Rectal smooth muscle tissue (tissue), 1 donor: ENCODE measurements around the gene OR4N2.
"Not testable (repeated sequence)": the region's sequence is repeated elsewhere in the genome, so short reads cannot be mapped to it uniquely, and the experiment has no call there.

Source experiments
- H3K27ac ChIP-seq: one replicate; pipeline ENCODE4 v1.7.0; 2013; ENCODE audit warnings: low read depth, low read length, inconsistent platforms
- H3K27me3 ChIP-seq: one replicate; pipeline ENCODE4 v1.7.0; 2013; ENCODE audit warnings: low read length; ENCODE audit not compliant: control insufficient read depth, insufficient read depth
- H3K36me3 ChIP-seq: one replicate; pipeline ENCODE4 v1.7.0; 2013; ENCODE audit warnings: low read length; ENCODE audit not compliant: control insufficient read depth, insufficient read depth
- H3K4me1 ChIP-seq: one replicate; pipeline ENCODE4 v1.7.0; 2013; ENCODE audit warnings: low read length; ENCODE audit not compliant: control insufficient read depth, insufficient read depth
- H3K4me3 ChIP-seq: one replicate; pipeline ENCODE4 v1.7.0; 2013; ENCODE audit warnings: low read length
- H3K9ac ChIP-seq: one replicate; pipeline ENCODE4 v1.7.0; 2013; ENCODE audit warnings: low read length

The OR4N2 gene

GRCh38 chr14:19866061-19866669, 62.6 kb downstream of the OR4N2 start:
- not testable (repeated sequence) for H3K27me3 ChIP-seq, H3K4me1 ChIP-seq, H3K9ac ChIP-seq, H3K36me3 ChIP-seq, H3K4me3 ChIP-seq, H3K27ac ChIP-seq

- no peaks in the 10 kb centered on the region for H3K36me3 ChIP-seq
- no peak overlapping the region for H3K9ac ChIP-seq
- H3K27me3 ChIP-seq, result no peaks in the 10 kb centered on the region
- no peak overlapping the region for H3K4me3 ChIP-seq
- no peaks in the 10 kb centered on the region for H3K4me1 ChIP-seq
- H3K27ac ChIP-seq, result no peak overlapping the region
These were observed 69.6 kb downstream of the OR4N2 start for GRCh38 chr14:19873178-19873577.

GRCh38 chr14:19874842-19875241, 71.3 kb downstream of the OR4N2 start, which contains the start of gene OR4K2:
TSS of gene OR4K2 (plus strand) at chr14:19875142. CDS start at chr14:19876268, 1,126 bp downstream.
- no peaks in the 10 kb centered on the region for H3K4me1 ChIP-seq
- no peaks in the 10 kb centered on the region for H3K27me3 ChIP-seq
- no peaks in the 10 kb centered on the region for H3K36me3 ChIP-seq
- H3K4me3 ChIP-seq, result no peak within 1 kb of the TSS
- no peak within 1 kb of the TSS for H3K27ac ChIP-seq
- no peak within 1 kb of the TSS for H3K9ac ChIP-seq

GRCh38 chr14:19878029-19878642, 74.6 kb downstream of the OR4N2 start:
- Histone ChIP-seq H3K27ac (no peak overlapping the region), H3K27me3 (no peaks in the 10 kb centered on the region), H3K4me3 (no peak overlapping the region), H3K9ac (no peak overlapping the region), H3K36me3 (no peaks in the 10 kb centered on the region), H3K4me1 (no peaks in the 10 kb centered on the region)
